A549 (cell line): ENCODE results near the gene DDX1.

Source experiments
- CHD4 ChIP-seq: fragments of 200-600 bp; sonication (generic); IDR thresholded peaks from 2 replicates; pipeline ENCODE4 v1.6.1; 2016; ENCODE audit warnings: antibody characterized with exemption, mild to moderate bottlenecking, borderline replicate concordance
- HDAC2 ChIP-seq: fragments of 200-600 bp; sonication (generic); IDR thresholded peaks from 2 replicates; pipeline ENCODE4 v1.6.1; 2016
- JUN ChIP-seq, 2 experiments: fragments of >200 bp; sonication (Bioruptor Twin); formaldehyde crosslinking; IDR thresholded peaks; 2 replicates in 1 of 2; 3 replicates in 1 of 2; pipeline ENCODE4 v1.6.1; 2016 to 2017
- NFE2L2 ChIP-seq: fragments of 150-350 bp; conservative IDR thresholded peaks from 2 replicates; pipeline ENCODE4 v1.6.1; 2014; ENCODE audit warnings: low read length
- POLR2A ChIP-seq: IDR thresholded peaks from 2 replicates; pipeline ENCODE4 v1.6.1; 2012; ENCODE audit warnings: mild to moderate bottlenecking, low read length
- RAD21 ChIP-seq, 2 experiments: fragments of >200 bp in 1 of 2; sonication (Bioruptor Twin) in 1 of 2; formaldehyde crosslinking in 1 of 2; IDR thresholded peaks in 1 of 2; conservative IDR thresholded peaks in 1 of 2; 2 replicates in 1 of 2; 3 replicates in 1 of 2; pipeline ENCODE4 v1.6.1; 2012 to 2018; ENCODE audit warnings: inconsistent platforms in 1 of 2
- RFX5 ChIP-seq: fragments of 450-650 bp; IDR thresholded peaks from 2 replicates; pipeline ENCODE4 v1.7.1; 2014; ENCODE audit warnings: antibody characterized with exemption, mild to moderate bottlenecking, moderate library complexity
- SMC3 ChIP-seq: fragments of >200 bp; sonication (Bioruptor Twin); formaldehyde crosslinking; IDR thresholded peaks from 3 replicates; pipeline ENCODE4 v1.6.1; 2018; ENCODE audit warnings: inconsistent platforms
- ZSCAN20 ChIP-seq: fragments of 250-450 bp; sonication (Bioruptor Pico); IDR thresholded peaks from 2 replicates; pipeline ENCODE4 v1.8.0; 2022; ENCODE audit warnings: mild to moderate bottlenecking, moderate library complexity
- TF ChIP-seq, protein P1 (sequence below): fragments of >200 bp; sonication (Bioruptor Twin); formaldehyde crosslinking; IDR thresholded peaks from 3 replicates; pipeline ENCODE4 v1.5.1; 2016

DNA sequence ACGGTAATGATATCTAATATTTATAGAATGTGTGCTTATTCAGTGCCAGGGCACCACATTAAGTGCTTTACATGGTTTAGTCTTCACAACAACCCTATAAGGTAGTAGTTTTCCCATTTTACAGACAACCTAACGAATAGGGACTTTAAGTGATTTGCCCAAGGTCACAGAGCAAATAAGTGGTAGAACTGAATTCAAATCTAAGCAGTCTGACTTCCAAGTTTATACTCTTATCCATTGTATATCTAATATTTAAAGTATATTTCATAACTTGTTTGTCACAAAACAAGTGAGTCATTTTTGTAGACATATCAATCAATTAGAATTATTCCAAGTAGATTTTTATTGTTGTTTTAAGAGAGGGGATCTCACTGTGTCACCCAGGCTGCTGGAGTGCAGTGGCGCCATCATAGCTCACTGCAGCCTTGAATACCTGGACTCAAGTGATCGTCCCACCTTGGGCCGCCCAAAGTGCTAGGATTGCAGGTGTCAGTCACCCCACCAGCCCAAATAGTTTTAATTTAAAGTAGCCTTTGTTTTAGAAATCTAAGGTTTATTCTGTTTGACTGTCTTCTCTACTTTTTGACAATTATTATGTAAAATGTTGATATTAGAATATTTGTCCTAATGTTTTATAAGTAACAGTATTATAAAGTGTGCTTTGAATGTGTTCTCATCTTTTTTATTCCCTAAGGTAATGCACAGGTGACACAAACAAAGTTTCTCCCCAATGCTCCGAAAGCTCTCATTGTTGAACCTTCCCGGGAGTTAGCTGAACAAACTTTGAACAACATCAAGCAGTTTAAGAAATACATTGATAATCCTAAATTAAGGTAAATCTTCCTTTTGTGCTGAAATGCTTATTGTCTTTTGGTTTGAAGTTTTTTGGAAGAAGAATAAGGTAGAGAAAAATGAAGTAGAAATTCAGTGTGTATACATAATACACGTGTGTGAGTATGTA lies 15.1 kb downstream of the DDX1 start:
- no peak for TF ChIP-seq HDAC2
- TF ChIP-seq JUN (IDR thresholded peaks at IDR 0.05): no peak
- TF ChIP-seq, protein P1, sequence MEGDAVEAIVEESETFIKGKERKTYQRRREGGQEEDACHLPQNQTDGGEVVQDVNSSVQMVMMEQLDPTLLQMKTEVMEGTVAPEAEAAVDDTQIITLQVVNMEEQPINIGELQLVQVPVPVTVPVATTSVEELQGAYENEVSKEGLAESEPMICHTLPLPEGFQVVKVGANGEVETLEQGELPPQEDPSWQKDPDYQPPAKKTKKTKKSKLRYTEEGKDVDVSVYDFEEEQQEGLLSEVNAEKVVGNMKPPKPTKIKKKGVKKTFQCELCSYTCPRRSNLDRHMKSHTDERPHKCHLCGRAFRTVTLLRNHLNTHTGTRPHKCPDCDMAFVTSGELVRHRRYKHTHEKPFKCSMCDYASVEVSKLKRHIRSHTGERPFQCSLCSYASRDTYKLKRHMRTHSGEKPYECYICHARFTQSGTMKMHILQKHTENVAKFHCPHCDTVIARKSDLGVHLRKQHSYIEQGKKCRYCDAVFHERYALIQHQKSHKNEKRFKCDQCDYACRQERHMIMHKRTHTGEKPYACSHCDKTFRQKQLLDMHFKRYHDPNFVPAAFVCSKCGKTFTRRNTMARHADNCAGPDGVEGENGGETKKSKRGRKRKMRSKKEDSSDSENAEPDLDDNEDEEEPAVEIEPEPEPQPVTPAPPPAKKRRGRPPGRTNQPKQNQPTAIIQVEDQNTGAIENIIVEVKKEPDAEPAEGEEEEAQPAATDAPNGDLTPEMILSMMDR: no peak
- no peak for TF ChIP-seq POLR2A
- no peak for TF ChIP-seq CHD4
- no peak for TF ChIP-seq ZSCAN20 (CRISPR knock-in tag)
- no peak for TF ChIP-seq NFE2L2
- TF ChIP-seq RFX5: no peak
- no peak for TF ChIP-seq SMC3
- TF ChIP-seq RAD21 (conservative IDR thresholded peaks at IDR 0.05 in 1 of 2, IDR thresholded peaks at IDR 0.05 in 1 of 2): no peak
